ENCODE results near the gene YWHAQ.
"Not testable (repeated sequence)": the region's sequence is repeated elsewhere in the genome, so short reads cannot be mapped to it uniquely, and the experiment has no call there.

YWHAQ gene

DNA sequence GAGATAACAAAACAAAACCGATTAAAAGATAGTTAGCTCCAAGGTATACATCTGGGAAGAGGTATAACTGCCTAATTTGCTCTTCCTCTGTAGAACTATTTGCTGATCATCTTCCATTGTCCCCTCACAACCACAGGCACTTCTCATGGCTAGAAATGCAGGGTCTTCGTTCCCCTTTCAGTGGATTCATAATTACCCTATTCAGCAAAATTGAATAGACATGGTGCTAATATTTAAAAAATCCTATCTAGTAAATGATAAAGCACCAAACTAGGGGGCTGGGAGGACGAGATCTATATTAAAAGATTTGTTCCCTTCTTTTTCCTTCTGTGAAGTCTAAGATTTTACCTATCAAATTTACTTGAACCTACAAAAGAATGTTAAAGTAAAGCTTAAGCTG, 44.3 kb downstream of the YWHAQ start:
- DNase-seq, result no peak

DNA sequence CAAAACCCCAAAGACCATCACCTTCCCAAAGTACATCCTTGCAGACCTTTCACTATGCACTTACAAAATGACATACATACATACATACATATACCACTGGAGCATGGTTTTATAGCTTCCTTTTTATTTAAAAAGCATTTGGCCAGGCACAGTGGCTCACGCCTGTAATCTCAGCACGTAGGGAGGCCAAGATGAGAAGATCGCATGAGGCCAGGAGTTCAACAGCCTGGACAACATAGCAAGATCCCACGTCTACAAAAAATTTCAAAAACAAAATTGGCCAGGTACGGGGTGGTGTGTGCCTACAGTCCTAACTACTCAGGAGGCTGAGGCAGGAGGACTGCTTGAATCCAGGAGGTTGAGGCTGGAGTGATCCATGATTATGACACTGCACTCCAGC, 45.3 kb downstream of the YWHAQ start:
- no peak for DNase-seq

DNA sequence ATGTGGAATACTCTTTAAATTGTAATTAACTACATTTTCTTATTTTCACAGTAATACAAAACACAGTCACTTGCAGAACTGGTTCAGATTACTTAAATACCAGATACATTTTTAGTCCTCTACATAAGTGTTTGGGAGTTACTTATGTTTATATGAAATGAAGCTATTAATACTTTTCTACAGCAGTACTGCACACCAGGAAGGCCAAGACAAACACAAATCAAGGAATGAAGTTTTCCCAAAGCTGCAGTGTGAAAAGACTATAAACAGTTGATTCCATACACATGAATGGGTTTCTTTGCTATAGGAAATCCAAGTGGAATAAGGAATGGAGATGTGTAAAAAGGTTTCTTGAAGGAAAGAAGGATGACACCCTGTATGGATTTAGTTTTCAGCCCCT, 45.9 kb downstream of the YWHAQ start:
- DNase-seq, result not testable (repeated sequence)

- no peak for DNase-seq
Observed at GRCh38 chr2:9582624-9583023, 48.2 kb downstream of the YWHAQ start.

GRCh38 chr2:9578467-9579235, 52.1 kb downstream of the YWHAQ start:
- DNase-seq, result no peak

DNA sequence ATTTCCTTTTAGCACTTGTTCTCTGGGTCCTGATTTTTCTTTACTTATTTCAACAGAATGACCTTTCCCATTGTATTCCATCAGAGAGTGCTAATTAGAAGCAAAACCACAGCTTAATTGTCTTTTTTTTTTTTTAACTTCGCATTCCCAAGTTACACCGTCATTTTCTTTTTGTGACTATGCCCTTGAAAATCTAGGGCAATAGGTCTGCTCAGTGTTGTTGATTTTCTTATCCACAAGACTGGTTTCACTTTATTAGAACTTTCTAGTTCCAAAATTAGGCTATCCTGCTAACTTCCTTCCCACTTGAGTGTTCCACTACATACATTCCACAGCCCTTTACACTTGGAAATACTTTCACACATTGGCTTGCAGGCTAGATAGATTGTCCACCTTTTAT, 56.5 kb downstream of the YWHAQ start:
- DNase-seq, result no peak

DNA sequence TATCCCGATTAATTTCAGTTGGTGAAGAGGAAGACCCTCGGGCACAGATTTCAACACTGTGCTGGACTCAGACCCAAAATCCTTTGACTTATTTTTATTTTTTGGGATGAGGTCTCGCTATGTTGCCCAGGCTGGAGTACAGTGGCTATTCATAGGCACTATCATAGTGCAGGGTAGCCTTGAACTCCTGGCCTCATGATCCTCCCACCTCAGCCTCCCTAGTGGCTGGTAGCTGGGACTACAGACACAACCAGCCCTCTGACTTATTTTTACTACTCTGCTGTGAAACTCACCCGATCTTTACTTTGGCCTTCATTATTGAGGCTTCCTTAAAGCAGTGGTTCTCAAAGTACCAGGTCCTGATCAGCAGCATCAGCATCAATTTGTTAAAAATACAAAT, 57.0 kb downstream of the YWHAQ start:
- no peak for DNase-seq

DNA sequence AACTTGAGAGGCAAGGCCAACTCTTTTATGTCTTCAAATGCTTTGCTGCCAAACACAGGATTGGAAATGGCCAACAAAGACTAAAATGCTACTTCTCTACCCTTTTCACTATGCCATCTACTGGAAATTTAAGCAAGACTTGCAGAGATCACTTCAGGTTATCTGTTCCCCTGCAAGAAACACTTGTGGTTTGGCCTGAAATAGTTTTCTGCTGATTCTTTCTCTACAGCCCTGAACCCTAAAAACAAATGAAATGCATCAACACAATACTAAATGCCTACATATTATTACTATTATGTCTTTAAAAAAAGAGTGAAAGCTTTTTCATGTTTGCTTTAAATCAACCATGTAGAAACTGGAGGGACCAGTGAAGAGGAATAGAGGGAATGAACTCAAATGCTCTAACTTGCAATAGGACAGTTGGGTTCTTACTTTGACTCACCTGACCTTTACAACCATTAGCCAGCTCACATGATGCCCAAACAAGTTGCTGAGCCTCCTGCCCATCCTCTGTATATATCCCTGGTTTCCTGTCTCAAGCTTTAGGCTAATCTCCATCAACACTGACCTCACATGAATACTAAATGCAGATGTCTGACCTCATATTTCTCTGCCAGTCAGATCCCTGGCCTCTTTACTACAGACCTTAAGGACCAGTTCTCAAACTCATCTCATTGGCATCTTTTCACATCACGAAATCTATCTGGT, 57.6 kb downstream of the YWHAQ start:
- DNase-seq, result no peak

- DNase-seq, result no peak
Observed at GRCh38 chr2:9570182-9571060, 60.4 kb downstream of the YWHAQ start.

GRCh38 chr2:9565436-9566153, 65.2 kb downstream of the YWHAQ start:
- DNase-seq, result peak; percentile 82

- DNase-seq, result no peak
Observed at GRCh38 chr2:9560628-9561027, 70.2 kb downstream of the YWHAQ start.

DNA sequence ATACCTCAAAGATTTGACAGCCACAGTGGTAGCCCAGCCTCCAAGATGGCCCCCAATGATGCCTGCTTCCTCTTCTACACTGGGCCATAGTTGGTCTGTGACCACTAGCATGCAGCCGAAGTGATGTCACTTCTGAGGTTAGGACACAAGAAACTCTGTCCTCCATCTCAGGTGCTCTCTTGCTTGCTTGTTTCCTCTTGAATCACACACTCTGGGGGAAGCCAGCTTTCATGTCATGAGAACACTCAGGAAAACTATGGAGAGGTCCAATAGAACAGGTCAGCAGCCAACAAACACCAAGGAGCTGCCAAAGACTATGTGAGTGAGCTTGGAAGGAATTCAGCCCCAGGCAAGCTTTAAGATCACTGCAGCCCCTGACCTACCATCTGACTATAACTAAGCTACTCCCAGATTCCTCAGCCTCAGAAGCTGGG, 71.8 kb downstream of the YWHAQ start:
- peak; percentile 93 for DNase-seq

GRCh38 chr2:9556121-9556743, 74.6 kb downstream of the YWHAQ start:
- DNase-seq, result no peak

DNA sequence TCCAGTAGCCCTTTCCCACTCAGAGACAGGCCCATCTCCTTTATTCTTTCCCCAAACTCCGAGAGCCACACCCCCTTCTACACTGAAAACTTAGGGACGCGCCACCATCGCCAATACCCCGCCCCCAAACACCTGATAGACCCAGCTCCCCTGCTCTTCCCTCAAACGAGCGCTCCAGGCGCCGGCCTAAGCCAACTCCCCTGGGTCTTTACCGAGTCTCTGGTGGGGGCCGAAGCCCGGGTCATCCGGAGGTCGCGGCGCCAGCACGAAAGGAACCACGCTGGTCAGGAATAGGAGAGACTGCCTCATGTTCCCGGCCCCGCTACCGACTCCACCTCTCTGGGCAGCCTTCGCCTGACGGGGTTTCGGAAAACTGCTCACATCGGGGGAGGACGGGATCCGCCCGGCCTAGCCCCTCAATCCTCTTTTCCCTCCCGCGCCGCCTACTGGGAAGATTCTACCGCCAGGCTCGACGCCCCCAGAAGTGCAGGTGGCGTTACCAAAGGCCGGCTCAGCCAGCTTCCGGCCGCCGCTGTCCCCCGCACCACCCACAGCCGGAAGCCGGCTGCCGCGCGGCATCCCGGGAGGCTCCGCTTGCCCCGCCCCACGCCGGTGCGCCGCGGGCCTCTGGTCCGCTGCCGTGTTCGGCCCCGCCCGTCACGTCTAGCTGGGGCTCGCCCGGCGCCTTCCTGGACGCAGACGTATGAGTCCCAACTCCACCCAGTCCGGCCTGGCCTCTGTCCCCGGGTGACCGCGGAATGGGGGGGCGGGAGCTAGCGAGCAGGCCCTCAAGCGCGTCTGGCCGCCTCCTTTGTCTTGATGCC, 75.3 kb downstream of the YWHAQ start, which contains the start of gene ADAM17:
Gene ADAM17 (minus strand): TSS at position 534 of the 824 bp plus-strand sequence. CDS start 225 bp downstream, at position 309.
- DNase-seq, result peak; percentile 98

DNA sequence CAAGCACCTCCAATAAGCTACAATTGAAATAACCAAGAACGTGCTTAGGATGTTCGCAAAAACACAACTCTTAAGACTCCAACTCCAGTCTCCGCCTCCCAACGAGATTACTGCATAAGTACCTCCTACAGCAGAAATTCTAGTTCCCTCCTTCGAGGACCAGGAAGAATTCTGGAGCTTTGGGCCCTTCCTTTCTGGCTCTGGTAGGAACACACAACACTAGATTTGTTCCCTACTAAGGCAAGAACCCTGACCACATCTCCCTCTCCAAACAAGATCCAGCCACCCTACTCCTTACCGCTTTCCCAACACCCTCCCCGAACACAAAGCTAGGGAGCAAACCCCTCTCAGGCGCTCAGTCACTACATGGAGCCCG, 75.9 kb downstream of the YWHAQ start:
- peak; percentile 26 for DNase-seq

DNA sequence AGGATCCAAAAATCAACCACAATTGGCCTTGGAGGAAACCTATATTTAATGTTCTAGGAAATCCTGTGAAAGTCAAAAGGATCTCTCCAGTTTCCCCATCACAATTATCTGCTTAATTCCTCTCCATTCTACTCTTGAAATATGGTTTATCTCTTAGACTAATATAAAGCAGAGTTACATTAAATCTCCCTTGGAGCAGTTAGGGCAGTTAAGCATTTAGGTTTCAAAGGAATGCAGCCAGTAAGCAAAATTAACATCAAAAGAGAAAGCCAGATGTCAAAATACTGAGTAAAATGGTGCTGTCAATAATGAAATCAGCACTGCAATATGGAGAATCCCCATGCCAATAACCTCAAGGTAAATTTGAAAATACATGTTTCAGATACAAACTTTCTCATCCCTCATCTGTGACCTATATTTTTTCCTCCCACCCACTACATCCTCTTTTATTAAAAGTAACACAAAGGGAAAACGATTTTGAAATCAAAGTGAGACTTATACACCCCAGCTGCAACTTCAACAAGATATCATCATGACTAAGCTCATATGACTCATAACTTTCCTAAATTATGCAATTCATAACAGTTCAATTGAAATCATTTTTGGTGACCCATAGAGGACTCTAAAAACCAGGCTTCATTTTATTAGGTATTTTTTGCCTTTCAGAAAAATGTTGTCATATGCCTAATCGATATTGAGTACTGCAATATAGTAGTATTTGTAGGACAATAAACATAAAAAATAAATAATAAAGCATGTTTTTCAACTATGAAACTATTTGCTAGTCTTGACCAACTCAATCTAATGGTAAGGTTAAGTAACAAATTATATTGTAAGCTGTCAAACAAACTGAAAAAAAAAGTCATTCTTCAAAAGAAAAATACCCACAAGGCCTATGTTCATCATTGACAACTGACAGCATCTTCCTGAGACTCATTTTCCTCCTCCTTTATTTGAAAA, 78.3 kb downstream of the YWHAQ start:
- peak; percentile 57 for DNase-seq

DNA sequence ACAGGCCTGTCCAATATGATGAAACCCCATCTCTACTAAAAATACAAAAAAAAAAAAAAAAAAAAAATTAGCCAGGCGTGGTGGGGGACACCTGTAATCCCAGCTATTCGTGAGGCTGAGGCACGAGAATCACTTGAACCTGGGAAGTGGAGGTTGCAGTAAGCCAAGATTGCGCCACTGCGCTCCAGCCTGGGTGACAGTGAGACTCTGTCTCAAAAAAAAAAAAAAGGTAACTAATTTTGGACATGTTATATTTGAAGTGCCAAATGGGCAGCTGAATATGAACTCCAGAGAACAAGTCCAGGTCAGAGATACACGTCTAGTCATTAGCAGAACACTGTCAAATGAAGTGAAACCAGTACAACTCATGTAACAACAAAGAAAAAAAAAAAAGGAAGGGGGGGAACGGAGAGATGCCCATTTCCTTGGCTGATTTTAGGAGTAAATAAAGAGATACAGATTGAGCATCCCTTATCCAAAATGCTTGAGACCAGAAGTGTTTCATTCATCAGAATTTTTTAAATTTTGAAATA, 79.9 kb downstream of the YWHAQ start:
- DNase-seq, result not testable (repeated sequence)

GRCh38 chr2:9549420-9549819, 81.4 kb downstream of the YWHAQ start:
- DNase-seq, result no peak

- no peak for DNase-seq
Observed at GRCh38 chr2:9548506-9548905, 82.3 kb downstream of the YWHAQ start.
